SK-N-SH treated with all-trans-retinoic acid at 6 μM for 48 hours (cell line): ENCODE data around the gene CDKL2.

Experiments
- ATAC-seq: fragments of 200-7000 bp; cut with Tn5 transposase; 3 replicates; pipeline ENCODE4 v1.9.1; 2020; ENCODE audit warnings: mild to moderate bottlenecking, moderate library complexity
- ARNTL ChIP-seq: fragments of 450-650 bp; formaldehyde crosslinking; IDR thresholded peaks from 2 replicates; pipeline ENCODE4 v1.5.0; 2020; ENCODE audit warnings: low read depth, mild to moderate bottlenecking, moderate library complexity, borderline replicate concordance
- BACH2 ChIP-seq: fragments of 250-450 bp; sonication (Bioruptor Pico); IDR thresholded peaks from 2 replicates; pipeline ENCODE4 v1.9.0; 2021; ENCODE audit warnings: mild to moderate bottlenecking, borderline replicate concordance
- CREB5 ChIP-seq: fragments of 250-450 bp; sonication (Bioruptor Pico); IDR thresholded peaks from 2 replicates; pipeline ENCODE4 v1.5.1; 2020; ENCODE audit warnings: low read depth, mild to moderate bottlenecking, moderate library complexity
- CSRNP3 ChIP-seq: fragments of 250-450 bp; sonication (Bioruptor Pico); IDR thresholded peaks from 2 replicates; pipeline ENCODE4 v1.5.1; 2021; ENCODE audit warnings: mild to moderate bottlenecking, moderate library complexity
- ESRRG ChIP-seq: fragments of 250-450 bp; sonication (Bioruptor Pico); IDR thresholded peaks from 2 replicates; pipeline ENCODE4 v1.6.1; 2021; ENCODE audit warnings: mild to moderate bottlenecking
- ISL1 ChIP-seq: fragments of 250-450 bp; sonication (Bioruptor Pico); IDR thresholded peaks from 2 replicates; pipeline ENCODE4 v2.1.2; 2022; ENCODE audit warnings: mild to moderate bottlenecking, moderate library complexity
- OSR1 ChIP-seq: fragments of 250-450 bp; sonication (Bioruptor Pico); IDR thresholded peaks from 2 replicates; pipeline ENCODE4 v1.8.0; 2022; ENCODE audit warnings: moderate library complexity, mild to moderate bottlenecking, inconsistent platforms
- PATZ1 ChIP-seq: fragments of 250-450 bp; sonication (Bioruptor Pico); IDR thresholded peaks from 2 replicates; pipeline ENCODE4 v1.8.0; 2020; ENCODE audit warnings: mild to moderate bottlenecking, moderate library complexity, borderline replicate concordance
- POU6F1 ChIP-seq: fragments of 250-450 bp; sonication (Bioruptor Pico); IDR thresholded peaks from 2 replicates; pipeline ENCODE4 v1.8.0; 2021; ENCODE audit warnings: low read depth, mild to moderate bottlenecking, moderate library complexity, borderline replicate concordance
- PPARA ChIP-seq: fragments of 250-450 bp; sonication (Bioruptor Pico); IDR thresholded peaks from 2 replicates; pipeline ENCODE4 v1.5.0; 2020; ENCODE audit warnings: mild to moderate bottlenecking, borderline replicate concordance
- SNAI2 ChIP-seq: fragments of 250-450 bp; sonication (Bioruptor Pico); IDR thresholded peaks from 2 replicates; pipeline ENCODE4 v1.5.0; 2020; ENCODE audit warnings: mild to moderate bottlenecking, moderate library complexity
- TCF4 ChIP-seq: fragments of 250-450 bp; sonication (Bioruptor Pico); IDR thresholded peaks from 2 replicates; pipeline ENCODE4 v1.8.0; 2021; ENCODE audit warnings: mild to moderate bottlenecking, moderate library complexity, borderline replicate concordance
- TOX ChIP-seq: fragments of 250-450 bp; sonication (Bioruptor Pico); IDR thresholded peaks from 2 replicates; pipeline ENCODE4 v1.8.0; 2021; ENCODE audit warnings: mild to moderate bottlenecking, moderate library complexity, borderline replicate concordance
- TSHZ2 ChIP-seq: fragments of 250-450 bp; sonication (Bioruptor Pico); IDR thresholded peaks from 2 replicates; pipeline ENCODE4 v1.5.0; 2020; ENCODE audit warnings: mild to moderate bottlenecking, moderate library complexity
- ZC3H10 ChIP-seq: fragments of 250-450 bp; sonication (Bioruptor Pico); IDR thresholded peaks from 2 replicates; pipeline ENCODE4 v1.5.1; 2021; ENCODE audit warnings: mild to moderate bottlenecking, moderate library complexity
- ZFP3 ChIP-seq: fragments of 250-450 bp; sonication (Bioruptor Pico); IDR thresholded peaks from 2 replicates; pipeline ENCODE4 v1.5.0; 2020; ENCODE audit warnings: mild to moderate bottlenecking, moderate library complexity
- ZFP30 ChIP-seq: fragments of 450-650 bp; formaldehyde crosslinking; IDR thresholded peaks from 2 replicates; pipeline ENCODE4 v1.5.0; 2022; ENCODE audit warnings: mild to moderate bottlenecking, moderate library complexity
- ZNF70 ChIP-seq: fragments of 450-650 bp; formaldehyde crosslinking; IDR thresholded peaks from 2 replicates; pipeline ENCODE4 v1.5.0; 2020; ENCODE audit warnings: mild to moderate bottlenecking, moderate library complexity
- ZNF8 ChIP-seq: fragments of 450-650 bp; formaldehyde crosslinking; IDR thresholded peaks from 2 replicates; pipeline ENCODE4 v1.5.0; 2020; ENCODE audit warnings: mild to moderate bottlenecking, moderate library complexity

CDKL2 gene

GRCh38 chr4:75630174-75630936 lies at the start of gene CDKL2:
CDKL2 (minus strand) TSS chr4:75630528; CDS start chr4:75625988, 4,540 bp downstream.
- TF ChIP-seq OSR1 (CRISPR knock-in tag) = no peak
- TF ChIP-seq BACH2 (CRISPR knock-in tag) = no peak
- 0 out of 2 replicates have a peak, but pooled peaks have one; percentile 19 for TF ChIP-seq PATZ1 (CRISPR knock-in tag)
- peak; percentile 97 for ATAC-seq

GRCh38 chr4:75678965-75679364 lies 48.6 kb upstream of the CDKL2 start:
- ATAC-seq = 0 out of 3 replicates have a peak, but pooled peaks have one; percentile 30
- TF ChIP-seq ESRRG (CRISPR knock-in tag) = no peak
- no peak for TF ChIP-seq ZFP3 (CRISPR knock-in tag)
- TF ChIP-seq POU6F1 = no peak
- no peak for TF ChIP-seq TSHZ2
- TF ChIP-seq TOX = no peak
- TF ChIP-seq TCF4 (CRISPR knock-in tag) = no peak
- no peak for TF ChIP-seq OSR1 (CRISPR knock-in tag)
- TF ChIP-seq ISL1 (CRISPR knock-in tag) = no peak
- no peak for TF ChIP-seq ZFP30 (CRISPR knock-in tag)
- no peak for TF ChIP-seq BACH2 (CRISPR knock-in tag)
- no peak for TF ChIP-seq CSRNP3 (CRISPR knock-in tag)
- no peak for TF ChIP-seq ZNF70 (CRISPR knock-in tag)
- TF ChIP-seq PPARA (CRISPR knock-in tag) = no peak
- no peak for TF ChIP-seq ARNTL (CRISPR knock-in tag)
- no peak for TF ChIP-seq PATZ1 (CRISPR knock-in tag)
- no peak for TF ChIP-seq SNAI2 (CRISPR knock-in tag)
- TF ChIP-seq CREB5 = no peak
- TF ChIP-seq ZNF8 (CRISPR knock-in tag) = no peak
- no peak for TF ChIP-seq ZC3H10 (CRISPR knock-in tag)
